ENCODE results near the gene GGA1. TPM values are rescaled to one million over a fixed set of nuclear protein-coding genes. Genes with fewer than 3 reads are reported as not detected.

The GGA1 gene
- 10 to 100 TPM; 69.1 to 74.3 TPM for total RNA-seq
- polyA plus RNA-seq: 34.9 TPM

- peaks cover 67% of the 10 kb centered on the region for H3K4me1 ChIP-seq (ENCODE audit: insufficient read depth, low read length)
- H3K27ac Mint-ChIP-seq: peak within 1 kb of the TSS; percentile 92 to 99 (median 96)
- peak within 1 kb of the TSS; percentile 76 for H3K4me3 ChIP-seq (ENCODE audit: low read length)
- H3K27me3 Mint-ChIP-seq: no peaks in the 10 kb centered on the region
- no peaks in the 10 kb centered on the region for H3K9me3 Mint-ChIP-seq
- peak; percentile 94 to 98 (median 97) for DNase-seq
- no peaks in the 10 kb centered on the region for H3K27me3 ChIP-seq (ENCODE audit: insufficient read depth, low read length, poor library complexity, severe bottlenecking)
- peaks cover 0 to 16% (median 0%) of the 10 kb centered on the region in 3 donors for H3K36me3 Mint-ChIP-seq
- POLR2A ChIA-PET: interaction anchor here (0.6 to 2.7 kb wide), 23 partner anchors 8 to 288 kb away, joined by 3 to 19 read pairs (median 5); partner anchors contain the start of genes NOL12 and PDXP
- H3K4me3 Mint-ChIP-seq: peak within 1 kb of the TSS; percentile 89 to 98 (median 94)
- peak within 1 kb of the TSS; percentile 86 for H3K27ac ChIP-seq (ENCODE audit: low read depth, low read length)
- CTCF ChIA-PET: interaction anchor here (0.8 to 9.6 kb wide), 18 partner anchors 9 to 302 kb away, joined by 3 to 70 read pairs (median 19); partner anchors contain the start of genes LGALS1, MFNG, NOL12 and PDXP
- H3K4me1 Mint-ChIP-seq: peaks cover 43 to 66% (median 45%) of the 10 kb centered on the region in 3 donors
- no peaks in the 10 kb centered on the region for H3K36me3 ChIP-seq (ENCODE audit: insufficient read depth, low read length)
- no peaks in the 10 kb centered on the region for H3K9me3 ChIP-seq (ENCODE audit: low read length)
These were observed at the start of gene GGA1 for GRCh38 chr22:37608477-37609239. GGA1 (plus strand) TSS chr22:37608834; CDS start chr22:37608861, 27 bp downstream.

- no peaks in the 10 kb centered on the region for H3K9me3 ChIP-seq (ENCODE audit: low read length)
- H3K27ac ChIP-seq (ENCODE audit: low read depth, low read length): no peak overlapping the region
- H3K36me3 Mint-ChIP-seq: no peaks in the 10 kb centered on the region
- H3K27me3 ChIP-seq (ENCODE audit: insufficient read depth, low read length, poor library complexity, severe bottlenecking): peaks cover 26% of the 10 kb centered on the region
- H3K4me1 Mint-ChIP-seq: peaks cover 10 to 29% (median 12%) of the 10 kb centered on the region in 3 donors
- peaks cover 18% of the 10 kb centered on the region for H3K4me1 ChIP-seq (ENCODE audit: insufficient read depth, low read length)
- H3K27ac Mint-ChIP-seq: no peak overlapping the region
- no peak overlapping the region for H3K4me3 ChIP-seq (ENCODE audit: low read length)
- peaks cover 36 to 67% of the 10 kb centered on the region in 2 donors for H3K27me3 Mint-ChIP-seq
- ChIA-PET CTCF (interaction anchor here (3.4 to 10.4 kb wide), 2 partner anchors 8 to 14 kb away, joined by 20 to 315 read pairs; no protein-coding TSS in a partner anchor), POLR2A (no interaction called here)
- peak overlapping the region in 5 of 7 donors; percentile 11 to 41 (median 32) for H3K4me3 Mint-ChIP-seq
- no peaks in the 10 kb centered on the region for H3K9me3 Mint-ChIP-seq
- DNase-seq: no peak
- no peaks in the 10 kb centered on the region for H3K36me3 ChIP-seq (ENCODE audit: insufficient read depth, low read length)
These were observed 49.1 kb upstream of the GGA1 start for GRCh38 chr22:37559521-37559900.

- H3K4me3 ChIP-seq (ENCODE audit: low read length): peak within 1 kb of the TSS; percentile 28
- peak within 1 kb of the TSS; percentile 57 for H3K27ac ChIP-seq (ENCODE audit: low read depth, low read length)
- no peaks in the 10 kb centered on the region for H3K9me3 Mint-ChIP-seq
- DNase-seq: no peak
- H3K4me3 Mint-ChIP-seq: peak within 1 kb of the TSS in 6 of 7 donors; percentile 16 to 70 (median 59)
- peaks cover 18% of the 10 kb centered on the region for H3K4me1 ChIP-seq (ENCODE audit: insufficient read depth, low read length)
- H3K27me3 ChIP-seq (ENCODE audit: insufficient read depth, low read length, poor library complexity, severe bottlenecking): peaks cover 26% of the 10 kb centered on the region
- H3K27me3 Mint-ChIP-seq: peaks cover 36 to 67% of the 10 kb centered on the region in 2 donors
- peaks cover 10 to 29% (median 12%) of the 10 kb centered on the region in 3 donors for H3K4me1 Mint-ChIP-seq
- CTCF ChIA-PET: interaction anchor here (10.4 kb wide), 1 partner anchor 15 kb away, joined by 315 read pairs; no protein-coding TSS in a partner anchor
- H3K27ac Mint-ChIP-seq: no peak within 1 kb of the TSS
- no peaks in the 10 kb centered on the region for H3K9me3 ChIP-seq (ENCODE audit: low read length)
- POLR2A ChIA-PET: no interaction called here
- H3K36me3 ChIP-seq (ENCODE audit: insufficient read depth, low read length): no peaks in the 10 kb centered on the region
- H3K36me3 Mint-ChIP-seq: no peaks in the 10 kb centered on the region
These were observed 48.6 kb upstream of the GGA1 start, which contains the start of gene CDC42EP1 for GRCh38 chr22:37559901-37560607. CDC42EP1 (plus strand) TSS chr22:37560480; CDS start chr22:37566350, 5,870 bp downstream.

- no peaks in the 10 kb centered on the region for H3K36me3 Mint-ChIP-seq
- Histone ChIP-seq H3K9me3 (ENCODE audit: low read length) (no peaks in the 10 kb centered on the region), H3K4me1 (ENCODE audit: insufficient read depth, low read length) (peaks cover 19% of the 10 kb centered on the region), H3K36me3 (ENCODE audit: insufficient read depth, low read length) (no peaks in the 10 kb centered on the region), H3K27ac (ENCODE audit: low read depth, low read length) (peak overlapping the region; percentile 57), H3K4me3 (ENCODE audit: low read length) (peak overlapping the region; percentile 28), H3K27me3 (ENCODE audit: insufficient read depth, low read length, poor library complexity, severe bottlenecking) (peaks cover 26% of the 10 kb centered on the region)
- H3K27ac Mint-ChIP-seq: no peak overlapping the region
- ChIA-PET CTCF (interaction anchor here (1.5 to 10.4 kb wide), 3 partner anchors 9 to 30 kb away, joined by 10 to 315 read pairs (median 68); no protein-coding TSS in a partner anchor), POLR2A (interaction anchor here (0.5 kb wide), 1 partner anchor 21 kb away, joined by 4 read pairs; no protein-coding TSS in a partner anchor)
- H3K4me1 Mint-ChIP-seq: peaks cover 10 to 30% (median 12%) of the 10 kb centered on the region in 3 donors
- H3K27me3 Mint-ChIP-seq: peaks cover 36 to 64% of the 10 kb centered on the region in 2 donors
- DNase-seq: no peak
- no peaks in the 10 kb centered on the region for H3K9me3 Mint-ChIP-seq
- H3K4me3 Mint-ChIP-seq: peak overlapping the region in 5 of 7 donors; percentile 47 to 70 (median 63)
These were observed 47.9 kb upstream of the GGA1 start for GRCh38 chr22:37560608-37561211.

- Histone ChIP-seq H3K4me1 (ENCODE audit: insufficient read depth, low read length) (peaks cover 26% of the 10 kb centered on the region), H3K27me3 (ENCODE audit: insufficient read depth, low read length, poor library complexity, severe bottlenecking) (peaks cover 26% of the 10 kb centered on the region), H3K36me3 (ENCODE audit: insufficient read depth, low read length) (no peaks in the 10 kb centered on the region), H3K4me3 (ENCODE audit: low read length) (peak overlapping the region; percentile 32), H3K9me3 (ENCODE audit: low read length) (no peaks in the 10 kb centered on the region), H3K27ac (ENCODE audit: low read depth, low read length) (peak overlapping the region; percentile 57)
- H3K9me3 Mint-ChIP-seq: no peaks in the 10 kb centered on the region
- peak overlapping the region in 3 of 8 donors; percentile 23 to 53 (median 36) for H3K27ac Mint-ChIP-seq
- ChIA-PET CTCF (interaction anchor here (0.9 to 10.4 kb wide), 6 partner anchors 9 to 318 kb away, joined by 3 to 315 read pairs (median 8); partner anchors contain the start of genes LGALS2 and RAC2), POLR2A (interaction anchor here (0.5 kb wide), 1 partner anchor 22 kb away, joined by 4 read pairs; no protein-coding TSS in a partner anchor)
- H3K36me3 Mint-ChIP-seq: no peaks in the 10 kb centered on the region
- H3K4me1 Mint-ChIP-seq: peaks cover 15 to 35% (median 16%) of the 10 kb centered on the region in 3 donors
- peak overlapping the region; percentile 58 to 85 (median 76) for H3K4me3 Mint-ChIP-seq
- peak; percentile 59 to 80 (median 70) for DNase-seq
- H3K27me3 Mint-ChIP-seq: peaks cover 34 to 60% of the 10 kb centered on the region in 2 donors
These were observed 47.2 kb upstream of the GGA1 start for GRCh38 chr22:37561212-37562048.

GRCh38 chr22:37562049-37562875 is 46.4 kb upstream of the GGA1 start:
- Mint-ChIP-seq H3K27ac (peak overlapping the region in 3 of 8 donors; percentile 23 to 53 (median 36)), H3K4me3 (peak overlapping the region in 6 of 7 donors; percentile 58 to 78 (median 74))

More at GRCh38 chr22:37562049-37562875, 46.4 kb upstream of the GGA1 start:
- no peaks in the 10 kb centered on the region for H3K36me3 ChIP-seq (ENCODE audit: insufficient read depth, low read length)
- peaks cover 34% of the 10 kb centered on the region for H3K4me1 ChIP-seq (ENCODE audit: insufficient read depth, low read length)
- H3K9me3 ChIP-seq (ENCODE audit: low read length): no peaks in the 10 kb centered on the region
- DNase-seq: no peak
- peaks cover 26% of the 10 kb centered on the region for H3K27me3 ChIP-seq (ENCODE audit: insufficient read depth, low read length, poor library complexity, severe bottlenecking)
- Mint-ChIP-seq H3K9me3 (no peaks in the 10 kb centered on the region), H3K27me3 (peaks cover 37 to 57% of the 10 kb centered on the region in 2 donors), H3K36me3 (no peaks in the 10 kb centered on the region), H3K4me1 (peaks cover 23 to 43% (median 24%) of the 10 kb centered on the region in 3 donors)
- H3K4me3 ChIP-seq (ENCODE audit: low read length): peak overlapping the region; percentile 32
- CTCF ChIA-PET: interaction anchor here (0.9 to 10.4 kb wide), 6 partner anchors 8 to 318 kb away, joined by 3 to 315 read pairs (median 8); partner anchors contain the start of genes LGALS2 and RAC2
- POLR2A ChIA-PET: no interaction called here
- peak overlapping the region; percentile 57 for H3K27ac ChIP-seq (ENCODE audit: low read depth, low read length)
